ENCODE data around the gene CHST8.

Gene CHST8

GRCh38 chr19:33665776-33666595, 44.2 kb downstream of the CHST8 start:
- H3K27me3 Mint-ChIP-seq: no peaks in the 10 kb centered on the region
- H3K27ac Mint-ChIP-seq: no peak overlapping the region
- intact Hi-C loops (cut with micrococcal nuclease): no loop called here
- no peaks in the 10 kb centered on the region for H3K4me1 Mint-ChIP-seq (ENCODE audit: low read depth)
- H3K9me3 Mint-ChIP-seq: no peaks in the 10 kb centered on the region
- no peak overlapping the region for H3K4me3 Mint-ChIP-seq
- no peaks in the 10 kb centered on the region for H3K36me3 Mint-ChIP-seq (ENCODE audit: low read depth)

- intact Hi-C loops (cut with micrococcal nuclease): no loop called here
- Mint-ChIP-seq H3K9me3 (no peaks in the 10 kb centered on the region), H3K36me3 (ENCODE audit: low read depth) (no peaks in the 10 kb centered on the region), H3K4me3 (no peak overlapping the region), H3K27ac (no peak overlapping the region), H3K27me3 (no peaks in the 10 kb centered on the region), H3K4me1 (ENCODE audit: low read depth) (no peaks in the 10 kb centered on the region)
These were observed 45.4 kb downstream of the CHST8 start for GRCh38 chr19:33667141-33667650.

GRCh38 chr19:33667881-33668280, 46.1 kb downstream of the CHST8 start:
- no peak overlapping the region for H3K27ac Mint-ChIP-seq
- H3K4me3 Mint-ChIP-seq: no peak overlapping the region

GRCh38 chr19:33668968-33669367, 47.2 kb downstream of the CHST8 start:
- no peak overlapping the region for H3K4me3 Mint-ChIP-seq
- no peaks in the 10 kb centered on the region for H3K27me3 Mint-ChIP-seq
- H3K4me1 Mint-ChIP-seq (ENCODE audit: low read depth): no peaks in the 10 kb centered on the region
- intact Hi-C loops (cut with micrococcal nuclease): no loop called here
- no peak overlapping the region for H3K27ac Mint-ChIP-seq
- no peaks in the 10 kb centered on the region for H3K36me3 Mint-ChIP-seq (ENCODE audit: low read depth)
- no peaks in the 10 kb centered on the region for H3K9me3 Mint-ChIP-seq

More at GRCh38 chr19:33667881-33668280, 46.1 kb downstream of the CHST8 start:
- H3K27me3 Mint-ChIP-seq: no peaks in the 10 kb centered on the region
- H3K4me1 Mint-ChIP-seq (ENCODE audit: low read depth): no peaks in the 10 kb centered on the region
- intact Hi-C loops (cut with micrococcal nuclease): no loop called here
- H3K9me3 Mint-ChIP-seq: no peaks in the 10 kb centered on the region
- no peaks in the 10 kb centered on the region for H3K36me3 Mint-ChIP-seq (ENCODE audit: low read depth)

GRCh38 chr19:33669376-33669775, 47.6 kb downstream of the CHST8 start:
- intact Hi-C loops (cut with micrococcal nuclease): no loop called here
- H3K27me3 Mint-ChIP-seq: no peaks in the 10 kb centered on the region
- H3K4me1 Mint-ChIP-seq (ENCODE audit: low read depth): no peaks in the 10 kb centered on the region
- H3K4me3 Mint-ChIP-seq: no peak overlapping the region
- H3K27ac Mint-ChIP-seq: no peak overlapping the region
- no peaks in the 10 kb centered on the region for H3K36me3 Mint-ChIP-seq (ENCODE audit: low read depth)
- no peaks in the 10 kb centered on the region for H3K9me3 Mint-ChIP-seq

GRCh38 chr19:33670398-33670797, 48.6 kb downstream of the CHST8 start:
- Mint-ChIP-seq H3K36me3 (ENCODE audit: low read depth) (no peaks in the 10 kb centered on the region), H3K9me3 (no peaks in the 10 kb centered on the region), H3K27me3 (no peaks in the 10 kb centered on the region), H3K27ac (no peak overlapping the region), H3K4me1 (ENCODE audit: low read depth) (no peaks in the 10 kb centered on the region), H3K4me3 (no peak overlapping the region)
- intact Hi-C loops (cut with micrococcal nuclease): no loop called here

- H3K4me3 Mint-ChIP-seq: no peak overlapping the region
- H3K9me3 Mint-ChIP-seq: no peaks in the 10 kb centered on the region
- no peaks in the 10 kb centered on the region for H3K36me3 Mint-ChIP-seq (ENCODE audit: low read depth)
- H3K4me1 Mint-ChIP-seq (ENCODE audit: low read depth): no peaks in the 10 kb centered on the region
- H3K27me3 Mint-ChIP-seq: no peaks in the 10 kb centered on the region
- H3K27ac Mint-ChIP-seq: no peak overlapping the region
- intact Hi-C loops (cut with micrococcal nuclease): no loop called here
These were observed 49.5 kb downstream of the CHST8 start for GRCh38 chr19:33671211-33671610.

- no peaks in the 10 kb centered on the region for H3K4me1 Mint-ChIP-seq (ENCODE audit: low read depth)
- intact Hi-C loops (cut with micrococcal nuclease): no loop called here
- H3K9me3 Mint-ChIP-seq: no peaks in the 10 kb centered on the region
- H3K27me3 Mint-ChIP-seq: no peaks in the 10 kb centered on the region
- no peak overlapping the region for H3K4me3 Mint-ChIP-seq
- H3K36me3 Mint-ChIP-seq (ENCODE audit: low read depth): no peaks in the 10 kb centered on the region
- H3K27ac Mint-ChIP-seq: no peak overlapping the region
These were observed 51.6 kb downstream of the CHST8 start for GRCh38 chr19:33673258-33673875.

- Mint-ChIP-seq H3K4me3 (no peak overlapping the region), H3K9me3 (no peaks in the 10 kb centered on the region), H3K4me1 (ENCODE audit: low read depth) (no peaks in the 10 kb centered on the region), H3K36me3 (ENCODE audit: low read depth) (no peaks in the 10 kb centered on the region), H3K27me3 (no peaks in the 10 kb centered on the region), H3K27ac (no peak overlapping the region)
- intact Hi-C loops (cut with micrococcal nuclease): no loop called here
These were observed 52.4 kb downstream of the CHST8 start for GRCh38 chr19:33673996-33674625.

GRCh38 chr19:33674626-33675367, 53.0 kb downstream of the CHST8 start:
- Mint-ChIP-seq H3K36me3 (ENCODE audit: low read depth) (no peaks in the 10 kb centered on the region), H3K4me1 (ENCODE audit: low read depth) (no peaks in the 10 kb centered on the region), H3K27me3 (no peaks in the 10 kb centered on the region), H3K9me3 (no peaks in the 10 kb centered on the region), H3K27ac (no peak overlapping the region), H3K4me3 (no peak overlapping the region)
- intact Hi-C loops (cut with micrococcal nuclease): no loop called here

- Mint-ChIP-seq H3K9me3 (no peaks in the 10 kb centered on the region), H3K4me1 (ENCODE audit: low read depth) (no peaks in the 10 kb centered on the region), H3K4me3 (no peak overlapping the region), H3K27ac (no peak overlapping the region), H3K36me3 (ENCODE audit: low read depth) (no peaks in the 10 kb centered on the region), H3K27me3 (no peaks in the 10 kb centered on the region)
- intact Hi-C loops (cut with micrococcal nuclease): no loop called here
These were observed 53.9 kb downstream of the CHST8 start for GRCh38 chr19:33675501-33676124.

GRCh38 chr19:33676999-33677665, 55.4 kb downstream of the CHST8 start:
- Mint-ChIP-seq H3K27me3 (no peaks in the 10 kb centered on the region), H3K9me3 (no peaks in the 10 kb centered on the region), H3K4me3 (no peak overlapping the region), H3K4me1 (ENCODE audit: low read depth) (no peaks in the 10 kb centered on the region), H3K27ac (no peak overlapping the region), H3K36me3 (ENCODE audit: low read depth) (no peaks in the 10 kb centered on the region)
- intact Hi-C loops (cut with micrococcal nuclease): no loop called here

- intact Hi-C loops (cut with micrococcal nuclease): no loop called here
- H3K36me3 Mint-ChIP-seq (ENCODE audit: low read depth): no peaks in the 10 kb centered on the region
- H3K27ac Mint-ChIP-seq: no peak overlapping the region
- H3K4me1 Mint-ChIP-seq (ENCODE audit: low read depth): no peaks in the 10 kb centered on the region
- no peak overlapping the region for H3K4me3 Mint-ChIP-seq
- no peaks in the 10 kb centered on the region for H3K9me3 Mint-ChIP-seq
- peaks cover 5% of the 10 kb centered on the region for H3K27me3 Mint-ChIP-seq
These were observed 56.1 kb downstream of the CHST8 start for GRCh38 chr19:33677745-33678426.
